Measurements from ENCODE around the gene SCEL. TPM values are rescaled to one million over a fixed set of nuclear protein-coding genes. Genes with fewer than 3 reads are reported as not detected.

The SCEL gene
- total RNA-seq, 1 experiment from 2014 or later: 0.07 TPM

GRCh38 chr13:77502104-77502720 lies 33.3 kb upstream of the SCEL start:
- Histone ChIP-seq H3K36me3 (ENCODE audit: control insufficient read depth in 1 of 2, insufficient read depth in 2 of 2, low read length in 2 of 2) (no peaks in the 10 kb centered on the region), H3K27ac (ENCODE audit: low read depth, low read length) (no peak overlapping the region), H3K9me3 (ENCODE audit: control insufficient read depth in 1 of 2, insufficient read depth in 1 of 2, low read depth in 1 of 2, low read length in 2 of 2) (no peaks in the 10 kb centered on the region), H3K4me1 (ENCODE audit: control insufficient read depth in 1 of 2, insufficient read depth in 2 of 2, low read length in 2 of 2) (peaks cover 3% of the 10 kb centered on the region in 2 experiments; a peak in 2 of 4 replicates), H4K20me1 (ENCODE audit: insufficient read depth) (no peaks in the 10 kb centered on the region), H2AFZ (ENCODE audit: low read depth, low read length, poor library complexity, severe bottlenecking) (no peak overlapping the region), H3K9ac (ENCODE audit: low read length) (no peak overlapping the region), H3K27me3 (ENCODE audit: insufficient read depth, low read length) (peaks cover 15% of the 10 kb centered on the region; the same call in 1 of the 2 replicates), H3K79me2 (ENCODE audit: insufficient read depth, low read length) (no peaks in the 10 kb centered on the region), H3K9me2 (ENCODE audit: insufficient read depth) (no peaks in the 10 kb centered on the region), H3K4me2 (ENCODE audit: low read length) (no peak overlapping the region), H3K4me3 (replicated peaks in 1 of 2; ENCODE audit: low read depth in 1 of 2, low read length in 2 of 2) (no peak overlapping the region)
- CTCF ChIA-PET: interaction anchor here (1.1 to 1.3 kb wide), 2 partner anchors 9 kb away, joined by 4 to 7 read pairs; no protein-coding TSS in a partner anchor
- BruUV-seq (replicated peaks): no TSS peak
- intact Hi-C loops (cut with micrococcal nuclease): no loop called here
- no peak for ATAC-seq
- no peak for DNase-seq (ENCODE audit: low read depth, low spot score)
- RAD21 ChIA-PET (ENCODE audit: low non-redundant PET in 1 of 2, low total read pairs in 2 of 2, uncharacterized antibody in 2 of 2, unreplicated experiment in 2 of 2): no interaction called here
- no peak for TF ChIP-seq TCF7L2 (IDR thresholded peaks at IDR 0.05; ENCODE audit: borderline replicate concordance, extremely low read depth, insufficient read depth, insufficient read length)
- TF ChIP-seq POLR2AphosphoS5 (IDR thresholded peaks at IDR 0.05; ENCODE audit: low read depth, low read length): no peak
- no peak for TF ChIP-seq SRF (IDR thresholded peaks at IDR 0.05; ENCODE audit: low read depth)
- no peak for TF ChIP-seq JUND (IDR thresholded peaks at IDR 0.05)
- no peak for TF ChIP-seq ELF1 (IDR thresholded peaks at IDR 0.05; ENCODE audit: borderline replicate concordance, low read depth)
- no peak for TF ChIP-seq ZBTB33 (IDR thresholded peaks at IDR 0.05; ENCODE audit: extremely low read depth, insufficient replicate concordance, low read length)
- TF ChIP-seq ZNF274 (IDR thresholded peaks at IDR 0.05; ENCODE audit: low read depth, low read length): no peak
- TF ChIP-seq SP1 (IDR thresholded peaks at IDR 0.05; ENCODE audit: low read depth): no peak
- no peak for TF ChIP-seq MAX (IDR thresholded peaks at IDR 0.05)
- TF ChIP-seq ATF3 (IDR thresholded peaks at IDR 0.05): no peak
- no peak for TF ChIP-seq EZH2 (IDR thresholded peaks at IDR 0.05)
- TF ChIP-seq REST (IDR thresholded peaks at IDR 0.05; ENCODE audit: low read depth): no peak
- TF ChIP-seq POLR2A (IDR thresholded peaks at IDR 0.05; ENCODE audit: borderline replicate concordance, extremely low read depth, insufficient read depth, insufficient read length): no peak
- TF ChIP-seq FOSL1 (IDR thresholded peaks at IDR 0.05; ENCODE audit: low read depth): no peak
- TF ChIP-seq EZH2phosphoT487 (IDR thresholded peaks at IDR 0.05; ENCODE audit: borderline replicate concordance): no peak
- TF ChIP-seq CTCF (IDR thresholded peaks at IDR 0.05 in 2 of 3, conservative IDR thresholded peaks at IDR 0.05 in 1 of 3; ENCODE audit: borderline replicate concordance in 1 of 3, insufficient read depth in 1 of 3, low read depth in 2 of 3, low read length in 2 of 3): no peak
- POLR2A ChIA-PET: no interaction called here
